HG02981 (cell line): ENCODE data around the gene TLX1.

ENCODE experiments used
- ATAC-seq: cut with Tn5 transposase; IDR thresholded peaks from one replicate; pipeline ENCODE4 v1.9.1; 2021; ENCODE audit warnings: mild to moderate bottlenecking, moderate library complexity; ENCODE audit not compliant: unreplicated experiment

Gene TLX1

GRCh38 chr10:101133489-101134298, 2.6 kb downstream of the TLX1 start:
- ATAC-seq = no peak

- no peak for ATAC-seq
These were observed 3.4 kb downstream of the TLX1 start for GRCh38 chr10:101134299-101135127.

- ATAC-seq = no peak
These were observed 4.3 kb downstream of the TLX1 start for GRCh38 chr10:101135141-101136006.

- no peak for ATAC-seq
These were observed 5.1 kb downstream of the TLX1 start for GRCh38 chr10:101136007-101136707.

- no peak for ATAC-seq
These were observed 5.6 kb downstream of the TLX1 start for GRCh38 chr10:101136708-101137121.

- no peak for ATAC-seq
These were observed 6.2 kb downstream of the TLX1 start for GRCh38 chr10:101137271-101137670.

- ATAC-seq = no peak
These were observed 7.8 kb downstream of the TLX1 start for GRCh38 chr10:101138788-101139420.

GRCh38 chr10:101139421-101139911, 8.4 kb downstream of the TLX1 start:
- ATAC-seq = no peak

GRCh38 chr10:101140084-101140949, 9.2 kb downstream of the TLX1 start:
- no peak for ATAC-seq

- no peak for ATAC-seq
These were observed 10.0 kb downstream of the TLX1 start for GRCh38 chr10:101140950-101141615.

- ATAC-seq = peak; percentile 53
These were observed 10.8 kb downstream of the TLX1 start for GRCh38 chr10:101141616-101142532.

GRCh38 chr10:101142533-101143344, 11.6 kb downstream of the TLX1 start:
- no peak for ATAC-seq

- ATAC-seq = no peak
These were observed 12.2 kb downstream of the TLX1 start for GRCh38 chr10:101143345-101143630.

- ATAC-seq = no peak
These were observed 13.0 kb downstream of the TLX1 start for GRCh38 chr10:101144053-101144452.

- no peak for ATAC-seq
These were observed 14.0 kb downstream of the TLX1 start for GRCh38 chr10:101145145-101145544.

- ATAC-seq = no peak
These were observed 14.8 kb downstream of the TLX1 start for GRCh38 chr10:101145750-101146391.
